Vagina (tissue), 2 donors: Measurements from ENCODE around the gene ITPKB.

ENCODE experiments used
- CTCF ChIP-seq, 3 experiments: fragments of 450-650 bp in 2 of 3; fragments of 200-600 bp in 1 of 3; sonication (generic) in 1 of 3; IDR thresholded peaks; one replicate each; pipeline ENCODE4 v1.5.1; 2017 to 2019; ENCODE audit warnings: antibody characterized with exemption in 3 of 3, mild to moderate bottlenecking in 2 of 3, moderate library complexity in 2 of 3
- POLR2A ChIP-seq, 2 donors: fragments of 450-650 bp; IDR thresholded peaks; one replicate each; pipeline ENCODE4 v1.6.1; 2017; ENCODE audit warnings: antibody characterized with exemption in 2 of 2, mild to moderate bottlenecking in 2 of 2, moderate library complexity in 2 of 2

- TF ChIP-seq POLR2A (IDR thresholded peaks at IDR 0.05) = no peak
- TF ChIP-seq CTCF (IDR thresholded peaks at IDR 0.05) = no peak
Observed at GRCh38 chr1:226664413-226665101, 74.5 kb downstream of the ITPKB start.
